Smooth muscle cell (in vitro differentiated cells): ENCODE measurements around the gene IZUMO2. TPM values are rescaled to one million over a fixed set of nuclear protein-coding genes. Genes with fewer than 3 reads are reported as not detected.

Source experiments
- DNase-seq: peaks from one replicate; lab custom pipeline; 2025; ENCODE audit not compliant: unreplicated experiment; lab: John Stamatoyannopoulos, UW
- H2AFZ ChIP-seq: fragments of 200-600 bp; sonication (generic); 2 replicates; pipeline ENCODE4 v1.6.0; 2016; ENCODE audit warnings: antibody characterized with exemption, low read depth, mild to moderate bottlenecking
- H3F3A ChIP-seq: fragments of 200-600 bp; sonication (generic); 2 replicates; pipeline ENCODE4 v1.6.0; 2017; ENCODE audit warnings: antibody characterized with exemption, low read depth
- H3K27ac ChIP-seq: fragments of 200-600 bp; sonication (generic); 2 replicates; pipeline ENCODE4 v1.5.1; 2016; ENCODE audit warnings: low read depth, mild to moderate bottlenecking
- H3K27me3 ChIP-seq: fragments of 200-600 bp; sonication (generic); 2 replicates; pipeline ENCODE4 v1.6.1; 2016; ENCODE audit warnings: low read depth, mild to moderate bottlenecking
- H3K36me3 ChIP-seq: fragments of 200-600 bp; sonication (generic); 2 replicates; pipeline ENCODE4 v1.5.1; 2016; ENCODE audit warnings: low read depth
- H3K4me1 ChIP-seq: fragments of 200-600 bp; sonication (generic); 2 replicates; pipeline ENCODE4 v1.5.1; 2016; ENCODE audit warnings: low read depth
- H3K4me2 ChIP-seq: fragments of 200-600 bp; sonication (generic); 2 replicates; pipeline ENCODE4 v1.6.0; 2016; ENCODE audit warnings: mild to moderate bottlenecking
- H3K4me3 ChIP-seq: fragments of 200-600 bp; sonication (generic); 2 replicates; pipeline ENCODE4 v1.5.1; 2016; ENCODE audit warnings: mild to moderate bottlenecking
- H3K79me2 ChIP-seq: fragments of 200-600 bp; sonication (generic); 2 replicates; pipeline ENCODE4 v1.6.0; 2016; ENCODE audit warnings: low read depth, mild to moderate bottlenecking
- H3K9ac ChIP-seq: fragments of 200-600 bp; sonication (generic); 2 replicates; pipeline ENCODE4 v1.6.0; 2016; ENCODE audit warnings: low read depth
- H3K9me3 ChIP-seq: fragments of 200-600 bp; sonication (generic); replicated peaks from 2 replicates; pipeline ENCODE4 v1.5.1; 2016; ENCODE audit warnings: low read depth
- H4K20me1 ChIP-seq: fragments of 200-600 bp; sonication (generic); 2 replicates; pipeline ENCODE4 v1.6.0; 2016; ENCODE audit warnings: low read depth
- CTCF ChIP-seq: fragments of 200-600 bp; sonication (generic); IDR thresholded peaks from 2 replicates; pipeline ENCODE4 v1.5.1; 2017; ENCODE audit warnings: borderline replicate concordance, mild to moderate bottlenecking, antibody characterized with exemption; ENCODE audit not compliant: insufficient read depth, poor library complexity, severe bottlenecking
- WGBS: methylation state at CpG from one replicate; pipeline ENCODE4 v1.1.7; 2016; ENCODE audit warnings: low lambda C conversion rate; 5-methylcytosine and 5-hydroxymethylcytosine counted together
- polyA plus RNA-seq: library from polyadenylated mRNA; unstranded; fragments of >200 nt; fragmentation: Nextera tagmentation; extraction: Ambion mirVana; gene quantifications from 2 replicates; pipeline ENCODE4 v1.2.1, GENCODE V29; 2016
- total RNA-seq: library from RNA; depleted of rRNA; stranded (reverse); fragments of >200 nt; gene quantifications from 2 replicates; pipeline ENCODE4 v1.2.3, GENCODE V29; 2014

Gene IZUMO2
- total and polyA plus RNA-seq, 2 experiments from 2014 or later: not detected

- Histone ChIP-seq H3K9ac (peak overlapping the region; percentile 82), H3K79me2 (no peaks in the 10 kb centered on the region), H3K4me2 (peak overlapping the region; percentile 72), H4K20me1 (no peaks in the 10 kb centered on the region), H3K36me3 (no peaks in the 10 kb centered on the region), H2AFZ (no peak overlapping the region), H3K27ac (peak overlapping the region; percentile 91), H3K4me1 (peaks cover 4% of the 10 kb centered on the region), H3F3A (no peaks in the 10 kb centered on the region), H3K4me3 (peak overlapping the region; percentile 54), H3K9me3 (no peaks in the 10 kb centered on the region), H3K27me3 (peaks cover 47% of the 10 kb centered on the region)
- no peak for DNase-seq
- WGBS: 79% methylated on average over 5 of the region's 6 CpGs
- no peak for TF ChIP-seq CTCF
These were observed 43.1 kb upstream of the IZUMO2 start for GRCh38 chr19:50206191-50206590.

- peaks cover 47% of the 10 kb centered on the region for H3K27me3 ChIP-seq
- no peaks in the 10 kb centered on the region for H3F3A ChIP-seq
- no peak overlapping the region for H2AFZ ChIP-seq
- H3K36me3 ChIP-seq: no peaks in the 10 kb centered on the region
- no peaks in the 10 kb centered on the region for H3K9me3 ChIP-seq
- DNase-seq: no peak
- H3K27ac ChIP-seq: peak overlapping the region; percentile 91
- 39% methylated on average over 8 of the region's 12 CpGs for WGBS
- TF ChIP-seq CTCF: no peak
- peak overlapping the region; percentile 54 for H3K4me3 ChIP-seq
- H3K79me2 ChIP-seq: no peaks in the 10 kb centered on the region
- peaks cover 4% of the 10 kb centered on the region for H3K4me1 ChIP-seq
- H3K9ac ChIP-seq: peak overlapping the region; percentile 82
- peak overlapping the region; percentile 72 for H3K4me2 ChIP-seq
- H4K20me1 ChIP-seq: no peaks in the 10 kb centered on the region
These were observed 42.6 kb upstream of the IZUMO2 start for GRCh38 chr19:50205681-50206138.

GRCh38 chr19:50204811-50205675 is 42.0 kb upstream of the IZUMO2 start:
- Histone ChIP-seq H3K4me1 (peaks cover 4% of the 10 kb centered on the region), H4K20me1 (no peaks in the 10 kb centered on the region), H3K9me3 (no peaks in the 10 kb centered on the region), H3K4me3 (peak overlapping the region; percentile 54), H3F3A (no peaks in the 10 kb centered on the region), H3K27me3 (peaks cover 47% of the 10 kb centered on the region), H3K79me2 (no peaks in the 10 kb centered on the region), H3K4me2 (peak overlapping the region; percentile 72), H3K27ac (peak overlapping the region; percentile 91), H3K36me3 (no peaks in the 10 kb centered on the region), H2AFZ (no peak overlapping the region), H3K9ac (peak overlapping the region; percentile 82)
- TF ChIP-seq CTCF: no peak
- 14% methylated on average over 43 of the region's 49 CpGs for WGBS
- no peak for DNase-seq
